Fibroblast of lung (primary cell): ENCODE data around the gene CYS1. TPM values are rescaled to one million over a fixed set of nuclear protein-coding genes. Genes with fewer than 3 reads are reported as not detected.

ENCODE experiments used
- DNase-seq, 2 donors: peaks; one replicate each; pipeline versions ENCODE4 v3.0.0 to v3.0.0-alpha.2; 2010; ENCODE audit warnings: low read depth in 2 of 2
- H2AFZ ChIP-seq: 2 replicates; pipeline ENCODE4 v1.5.1; 2012; ENCODE audit warnings: low read length, control low read depth, inconsistent platforms
- H3K27ac ChIP-seq: 2 replicates; pipeline ENCODE4 v1.5.1; 2011; ENCODE audit warnings: low read length, control low read depth; ENCODE audit not compliant: insufficient read depth
- H3K27me3 ChIP-seq: 2 replicates; pipeline ENCODE4 v1.5.1; 2011; ENCODE audit warnings: mild to moderate bottlenecking, low read length; ENCODE audit not compliant: control insufficient read depth, insufficient read depth
- H3K36me3 ChIP-seq: 2 replicates; pipeline ENCODE4 v1.5.1; 2011; ENCODE audit warnings: low read length; ENCODE audit not compliant: control insufficient read depth, insufficient read depth
- H3K4me1 ChIP-seq: 2 replicates; pipeline ENCODE4 v1.5.1; 2011; ENCODE audit warnings: low read length; ENCODE audit not compliant: control insufficient read depth, insufficient read depth; ENCODE audit errors: extremely low read depth
- H3K4me2 ChIP-seq: 2 replicates; pipeline ENCODE4 v1.5.1; 2011; ENCODE audit warnings: low read length, control low read depth; ENCODE audit not compliant: insufficient read depth; ENCODE audit errors: extremely low read depth
- H3K4me3 ChIP-seq, 4 experiments: fragments of 200-600 bp in 1 of 4; sonication (generic) in 1 of 4; replicated peaks in 1 of 4; 2 replicates each; pipeline ENCODE4 v1.5.1; 2011 to 2016; ENCODE audit warnings: low read length in 4 of 4, low read depth in 3 of 4, mild to moderate bottlenecking in 3 of 4, control low read depth in 2 of 4, inconsistent platforms in 1 of 4, mixed read lengths in 1 of 4; ENCODE audit not compliant: insufficient read depth in 1 of 4; ENCODE audit errors: control extremely low read depth in 1 of 4
- H3K79me2 ChIP-seq: 2 replicates; pipeline ENCODE4 v1.5.1; 2012; ENCODE audit warnings: mild to moderate bottlenecking, low read length, inconsistent platforms; ENCODE audit not compliant: control insufficient read depth, insufficient read depth
- H3K9ac ChIP-seq: 2 replicates; pipeline ENCODE4 v1.5.1; 2011; ENCODE audit warnings: mild to moderate bottlenecking, low read length, control low read depth; ENCODE audit not compliant: insufficient read depth
- H3K9me3 ChIP-seq: 2 replicates; pipeline ENCODE4 v1.5.1; 2012; ENCODE audit warnings: low read depth, low read length; ENCODE audit not compliant: control insufficient read depth, insufficient read depth
- H4K20me1 ChIP-seq: 2 replicates; pipeline ENCODE4 v1.5.1; 2011; ENCODE audit warnings: low read length; ENCODE audit not compliant: control insufficient read depth, insufficient read depth; ENCODE audit errors: extremely low read depth
- EZH2 ChIP-seq: IDR thresholded peaks from 2 replicates; pipeline ENCODE4 v1.5.1; 2012; ENCODE audit warnings: low read length, control low read depth, mild to moderate bottlenecking; ENCODE audit errors: missing control alignments
- polyA plus RNA-seq, 2 donors: library from polyadenylated mRNA; depleted of rRNA in 1 of 2; stranded (reverse) in 1 of 2; unstranded in 1 of 2; fragments of >200 nt; gene quantifications; 2 replicates each; pipeline ENCODE4 v1.2.1, GENCODE V29; 2011 to 2012; ENCODE audit warnings: missing spikeins in 1 of 2
- total RNA-seq: library from RNA; depleted of rRNA; stranded (reverse); fragments of >200 nt; gene quantifications from 2 replicates; pipeline ENCODE4 v1.2.1, GENCODE V29; 2014
- TF ChIP-seq, protein P1 (sequence below), 2 donors: IDR thresholded peaks in 1 of 2; conservative IDR thresholded peaks in 1 of 2; 1 replicate in 1 of 2; 2 replicates in 1 of 2; pipeline ENCODE4 v1.5.1; 2011 to 2012; ENCODE audit warnings: low read length in 2 of 2, control low read depth in 1 of 2, inconsistent platforms in 1 of 2, low read depth in 1 of 2, mild to moderate bottlenecking in 1 of 2

The CYS1 gene
- total and polyA plus RNA-seq, 2 donors (not counting 1 experiment from before 2014, with no cell fraction given) = 0.31 to 5.1 TPM

DNA sequence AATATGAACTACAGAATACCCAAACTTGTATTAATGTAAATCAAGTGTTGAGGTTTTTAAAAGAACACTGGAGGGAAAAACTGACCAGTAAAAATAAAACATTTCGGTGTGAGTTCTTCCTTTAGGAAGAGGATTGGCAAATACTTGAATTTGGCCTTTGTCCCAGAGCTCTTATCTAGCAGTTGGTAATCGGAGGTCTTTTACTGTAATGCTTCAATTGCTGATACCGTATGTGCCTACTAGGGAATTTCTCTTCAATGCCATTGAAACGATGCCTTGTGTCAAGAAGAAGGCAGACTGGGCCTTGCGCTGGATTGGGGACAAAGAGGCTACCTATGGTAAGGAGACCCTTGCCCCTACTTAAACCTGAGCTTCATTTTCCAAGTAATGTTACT lies 46.4 kb upstream of the CYS1 start:
- peaks cover 24% of the 10 kb centered on the region for H3K79me2 ChIP-seq
- TF ChIP-seq, protein P1, sequence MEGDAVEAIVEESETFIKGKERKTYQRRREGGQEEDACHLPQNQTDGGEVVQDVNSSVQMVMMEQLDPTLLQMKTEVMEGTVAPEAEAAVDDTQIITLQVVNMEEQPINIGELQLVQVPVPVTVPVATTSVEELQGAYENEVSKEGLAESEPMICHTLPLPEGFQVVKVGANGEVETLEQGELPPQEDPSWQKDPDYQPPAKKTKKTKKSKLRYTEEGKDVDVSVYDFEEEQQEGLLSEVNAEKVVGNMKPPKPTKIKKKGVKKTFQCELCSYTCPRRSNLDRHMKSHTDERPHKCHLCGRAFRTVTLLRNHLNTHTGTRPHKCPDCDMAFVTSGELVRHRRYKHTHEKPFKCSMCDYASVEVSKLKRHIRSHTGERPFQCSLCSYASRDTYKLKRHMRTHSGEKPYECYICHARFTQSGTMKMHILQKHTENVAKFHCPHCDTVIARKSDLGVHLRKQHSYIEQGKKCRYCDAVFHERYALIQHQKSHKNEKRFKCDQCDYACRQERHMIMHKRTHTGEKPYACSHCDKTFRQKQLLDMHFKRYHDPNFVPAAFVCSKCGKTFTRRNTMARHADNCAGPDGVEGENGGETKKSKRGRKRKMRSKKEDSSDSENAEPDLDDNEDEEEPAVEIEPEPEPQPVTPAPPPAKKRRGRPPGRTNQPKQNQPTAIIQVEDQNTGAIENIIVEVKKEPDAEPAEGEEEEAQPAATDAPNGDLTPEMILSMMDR (conservative IDR thresholded peaks at IDR 0.05 in 1 of 2, IDR thresholded peaks at IDR 0.05 in 1 of 2; ENCODE audit: low read depth in 1 of 2, low read length in 2 of 2) = no peak
- TF ChIP-seq EZH2 = no peak
- H3K4me3 ChIP-seq = no peak overlapping the region
- H2AFZ ChIP-seq = no peak overlapping the region
- H3K9me3 ChIP-seq = no peaks in the 10 kb centered on the region
- H3K4me2 ChIP-seq = no peak overlapping the region
- no peak overlapping the region for H3K27ac ChIP-seq
- peak; percentile 74 to 79 for DNase-seq
- peaks cover 11% of the 10 kb centered on the region for H3K4me1 ChIP-seq
- H3K27me3 ChIP-seq = no peaks in the 10 kb centered on the region
- peaks cover 3% of the 10 kb centered on the region for H3K36me3 ChIP-seq
- H4K20me1 ChIP-seq = no peaks in the 10 kb centered on the region
- no peak overlapping the region for H3K9ac ChIP-seq

DNA sequence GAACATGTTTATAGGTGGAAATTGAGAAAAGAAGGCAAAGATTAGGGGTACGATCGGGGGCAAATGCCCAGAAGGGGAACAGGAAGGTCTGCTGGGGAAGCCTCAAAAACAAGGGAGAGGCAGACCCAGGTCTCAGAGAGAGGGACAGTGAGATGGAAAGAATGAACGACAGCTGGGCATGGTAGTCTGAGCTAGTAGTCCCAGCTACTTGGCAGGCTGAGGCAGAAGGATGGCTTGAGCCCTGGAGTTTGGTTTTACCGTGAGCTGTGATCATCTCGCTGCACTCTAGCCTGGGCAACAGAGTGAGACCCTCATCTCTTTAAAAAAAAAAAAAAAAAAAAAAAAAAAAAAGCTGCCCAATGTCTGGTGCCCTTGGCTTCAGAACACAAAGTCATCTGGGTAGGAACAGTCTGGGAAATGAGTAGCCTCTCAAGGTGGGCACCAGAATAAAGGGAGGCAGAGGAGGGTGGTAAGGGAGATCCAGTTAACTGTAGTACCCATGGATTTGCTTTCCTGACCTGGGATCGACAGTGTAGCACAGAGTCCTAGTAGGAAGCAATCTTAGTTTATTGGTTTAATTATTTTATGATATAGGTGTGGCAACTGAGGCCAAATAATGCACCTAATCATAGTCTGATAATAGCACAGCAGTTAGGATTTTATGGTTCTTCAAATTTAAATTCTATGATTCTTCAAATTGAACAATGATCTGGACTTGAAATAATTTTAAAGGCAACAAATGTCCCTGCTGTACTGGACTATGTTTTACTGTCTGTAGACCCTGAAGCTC lies 45.8 kb upstream of the CYS1 start:
- Histone ChIP-seq H3K27ac (no peak overlapping the region), H3K27me3 (no peaks in the 10 kb centered on the region), H3K79me2 (peaks cover 25% of the 10 kb centered on the region), H3K9ac (no peak overlapping the region), H3K36me3 (peaks cover 3% of the 10 kb centered on the region), H3K4me1 (peaks cover 11% of the 10 kb centered on the region), H4K20me1 (no peaks in the 10 kb centered on the region), H3K9me3 (no peaks in the 10 kb centered on the region), H2AFZ (no peak overlapping the region), H3K4me2 (no peak overlapping the region), H3K4me3 (no peak overlapping the region)
- DNase-seq = no peak
- TF ChIP-seq EZH2 = no peak
- TF ChIP-seq, protein P1 (conservative IDR thresholded peaks at IDR 0.05 in 1 of 2, IDR thresholded peaks at IDR 0.05 in 1 of 2; ENCODE audit: low read depth in 1 of 2, low read length in 2 of 2) = no peak

DNA sequence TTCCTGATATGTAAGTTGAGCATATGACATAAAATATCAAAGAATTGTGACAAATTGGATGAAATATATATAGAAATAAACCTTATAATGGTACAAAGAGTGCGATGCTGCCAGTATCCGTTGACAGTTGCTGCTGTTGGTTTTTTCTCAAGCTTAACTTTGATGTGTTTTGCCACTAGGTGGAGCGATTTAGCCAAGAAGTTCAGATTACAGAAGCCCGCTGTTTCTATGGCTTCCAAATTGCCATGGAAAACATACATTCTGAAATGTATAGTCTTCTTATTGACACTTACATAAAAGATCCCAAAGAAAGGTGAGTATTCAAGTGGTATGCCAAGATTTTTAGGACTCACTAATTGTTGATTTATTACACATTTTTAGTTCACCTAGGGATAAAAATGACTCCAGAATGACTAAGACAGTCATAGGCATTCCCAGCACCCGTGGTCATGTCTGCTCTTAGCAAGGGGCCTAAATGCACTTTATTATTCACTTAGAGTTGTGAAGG lies 44.4 kb upstream of the CYS1 start:
- no peaks in the 10 kb centered on the region for H4K20me1 ChIP-seq
- no peak overlapping the region for H2AFZ ChIP-seq
- H3K9me3 ChIP-seq = no peaks in the 10 kb centered on the region
- H3K9ac ChIP-seq = no peak overlapping the region
- peak overlapping the region; percentile 93 for H3K27ac ChIP-seq
- H3K27me3 ChIP-seq = no peaks in the 10 kb centered on the region
- TF ChIP-seq EZH2 = no peak
- TF ChIP-seq, protein P1 (conservative IDR thresholded peaks at IDR 0.05 in 1 of 2, IDR thresholded peaks at IDR 0.05 in 1 of 2; ENCODE audit: low read depth in 1 of 2, low read length in 2 of 2) = peak; percentile 54 to 56
- DNase-seq = peak; percentile 80 to 87
- H3K4me1 ChIP-seq = peaks cover 12% of the 10 kb centered on the region
- H3K79me2 ChIP-seq = peaks cover 25% of the 10 kb centered on the region
- peaks cover 3% of the 10 kb centered on the region for H3K36me3 ChIP-seq
- peak overlapping the region; percentile 97 for H3K4me2 ChIP-seq
- H3K4me3 ChIP-seq = peak overlapping the region in 3 of 4 experiments; percentile 70 to 89 (median 77)
